Epithelial cell of proximal tubule (primary cell): ENCODE measurements around the gene MTMR6. TPM values are rescaled to one million over a fixed set of nuclear protein-coding genes. Genes with fewer than 3 reads are reported as not detected.
A peak's percentile ranks its signal among the peaks of the same experiment; 100 is the strongest.

Source experiments
- DNase-seq: peaks from one replicate; pipeline ENCODE4 v3.0.0-alpha.2; 2011; ENCODE audit warnings: low read depth
- H3K4me3 ChIP-seq: 2 replicates; pipeline ENCODE4 v1.5.1; 2011; ENCODE audit warnings: low read depth, mild to moderate bottlenecking, low read length
- CTCF ChIP-seq: conservative IDR thresholded peaks from 2 replicates; pipeline ENCODE4 v1.5.1; 2012; ENCODE audit warnings: low read depth, mild to moderate bottlenecking, low read length
- total RNA-seq: library from RNA; depleted of rRNA; stranded (reverse); fragments of >200 nt; gene quantifications from 2 replicates; pipeline ENCODE4 v1.2.3, GENCODE V29; 2015

MTMR6 gene
- total RNA-seq, 1 donor from 2014 or later = 21.7 TPM

- no peak overlapping the region for H3K4me3 ChIP-seq
- DNase-seq = no peak
- no peak for TF ChIP-seq CTCF
These were observed 61.3 kb downstream of the MTMR6 start for GRCh38 chr13:25225970-25226369.

- TF ChIP-seq CTCF = no peak
- no peak overlapping the region for H3K4me3 ChIP-seq
- no peak for DNase-seq
These were observed 63.1 kb downstream of the MTMR6 start for GRCh38 chr13:25224151-25224550.

GRCh38 chr13:25222740-25223139 lies 64.5 kb downstream of the MTMR6 start:
- no peak overlapping the region for H3K4me3 ChIP-seq
- DNase-seq = no peak
- TF ChIP-seq CTCF = no peak

GRCh38 chr13:25218019-25218418 lies 69.3 kb downstream of the MTMR6 start:
- H3K4me3 ChIP-seq = no peak overlapping the region
- no peak for DNase-seq
- no peak for TF ChIP-seq CTCF

- no peak for TF ChIP-seq CTCF
- no peak overlapping the region for H3K4me3 ChIP-seq
- peak; percentile 52 for DNase-seq
These were observed 70.0 kb downstream of the MTMR6 start for GRCh38 chr13:25217023-25217885.

GRCh38 chr13:25215253-25215575 lies 72.1 kb downstream of the MTMR6 start:
- H3K4me3 ChIP-seq = no peak overlapping the region
- no peak for DNase-seq
- no peak for TF ChIP-seq CTCF
